Measurements from ENCODE around the gene ZIM2.
"Not testable (repeated sequence)": the region's sequence is repeated elsewhere in the genome, so short reads cannot be mapped to it uniquely, and the experiment has no call there.

The ZIM2 gene

DNA sequence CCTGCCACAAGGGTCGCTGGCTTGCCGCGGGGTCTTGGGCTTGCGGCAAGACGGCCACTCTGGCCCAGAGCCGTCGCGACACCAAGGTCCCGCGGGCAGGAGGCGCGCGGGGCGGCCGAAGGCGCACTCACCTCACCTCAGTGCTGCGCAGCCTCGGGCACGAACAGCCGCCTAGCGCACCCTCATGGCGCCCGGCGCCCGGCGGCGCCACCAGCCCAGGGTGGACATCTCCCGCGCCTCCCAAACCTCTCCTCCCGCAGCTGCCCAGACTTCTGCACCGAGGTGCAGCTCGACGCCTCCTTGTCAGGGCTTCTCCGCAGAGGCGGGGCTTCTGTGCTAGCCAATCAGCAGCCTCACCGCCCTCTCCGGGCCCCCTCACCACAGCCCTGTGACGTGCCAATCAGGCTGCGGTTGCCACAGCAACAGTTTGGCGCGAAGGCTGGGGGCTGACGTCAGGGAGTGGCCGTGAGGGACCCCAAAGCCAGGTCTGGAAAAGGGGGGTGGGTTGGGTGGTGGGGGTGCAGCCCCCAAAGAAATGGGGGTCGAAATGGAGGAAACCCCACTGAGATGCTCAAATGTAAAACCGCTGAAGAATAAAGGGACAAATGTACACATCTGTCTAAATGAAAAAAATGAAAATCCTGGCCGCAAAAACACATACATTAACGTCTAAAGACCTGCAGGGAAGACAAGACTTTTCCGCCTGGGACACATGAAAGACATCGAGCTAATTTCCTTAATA, at the start of gene ZIM2, which contains the start of gene PEG3:
ZIM2 (minus strand) TSS at position 276 of the 742 bp plus-strand sequence. CDS start 16,449 bp downstream, outside the sequence.
PEG3 (minus strand) TSS at position 276 of the 742 bp plus-strand sequence. CDS start 16,071 bp downstream, outside the sequence.
- no peak for DNase-seq (ENCODE audit: low read depth)

DNA sequence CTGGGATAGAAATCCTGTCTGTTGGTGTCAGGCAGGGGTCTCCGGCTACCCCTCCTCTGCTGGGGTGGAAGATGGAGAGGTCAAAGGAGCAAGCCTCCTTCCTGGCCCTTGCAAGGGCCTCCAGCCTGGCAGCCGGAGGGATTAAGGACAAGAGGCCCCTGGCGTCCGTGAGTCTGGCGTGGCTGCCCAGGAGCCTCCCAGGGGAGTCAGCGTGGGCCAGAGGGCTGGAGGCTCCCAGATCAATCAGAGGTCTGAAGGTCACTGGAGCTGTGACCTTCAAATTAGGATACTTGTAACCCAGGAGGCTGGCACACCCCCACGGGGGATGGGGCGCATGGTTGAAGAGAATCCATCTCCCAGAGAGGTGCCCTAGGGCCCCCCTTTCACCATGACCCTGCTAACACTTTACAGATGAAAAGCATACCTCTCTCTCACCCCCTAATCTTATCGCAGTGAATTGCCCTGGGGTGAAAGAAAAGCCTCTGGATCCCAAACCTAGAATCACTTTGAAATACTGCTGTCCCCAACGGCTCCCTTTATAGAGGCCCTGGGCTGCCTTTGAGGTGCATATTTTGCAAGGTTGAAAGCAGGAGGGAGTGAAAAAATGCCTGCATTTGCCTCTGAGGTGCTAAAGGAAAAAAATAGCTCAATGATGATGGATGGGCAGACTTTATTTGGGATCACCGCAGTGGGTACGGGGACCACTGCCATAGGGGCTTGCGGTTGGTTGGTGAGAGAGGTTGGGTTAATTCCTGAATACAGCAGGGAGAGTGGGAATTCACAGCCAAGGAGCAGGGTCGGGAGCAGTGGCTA, 44.9 kb upstream of the ZIM2 start:
- no peak for DNase-seq (ENCODE audit: low read depth)

DNA sequence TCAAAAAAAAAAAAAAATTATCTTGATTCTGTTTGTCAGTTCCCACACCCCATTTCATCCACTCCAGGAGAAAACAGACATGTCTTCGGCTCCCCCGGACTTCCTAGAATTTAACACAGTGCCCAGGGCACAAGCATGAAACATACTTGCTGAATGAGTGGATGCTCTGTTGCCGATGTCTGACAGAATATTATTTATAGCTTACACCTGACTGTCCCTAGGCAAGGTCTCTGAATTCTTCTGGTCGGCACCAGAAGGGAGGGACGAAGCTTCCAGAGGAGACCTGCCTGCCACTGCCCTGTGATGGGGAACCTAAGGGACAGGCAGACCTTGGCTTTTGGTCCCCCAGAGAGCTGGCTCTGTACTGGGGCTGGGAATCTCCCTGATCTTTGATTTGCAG, 43.9 kb upstream of the ZIM2 start:
- no peak for DNase-seq (ENCODE audit: low read depth)

DNA sequence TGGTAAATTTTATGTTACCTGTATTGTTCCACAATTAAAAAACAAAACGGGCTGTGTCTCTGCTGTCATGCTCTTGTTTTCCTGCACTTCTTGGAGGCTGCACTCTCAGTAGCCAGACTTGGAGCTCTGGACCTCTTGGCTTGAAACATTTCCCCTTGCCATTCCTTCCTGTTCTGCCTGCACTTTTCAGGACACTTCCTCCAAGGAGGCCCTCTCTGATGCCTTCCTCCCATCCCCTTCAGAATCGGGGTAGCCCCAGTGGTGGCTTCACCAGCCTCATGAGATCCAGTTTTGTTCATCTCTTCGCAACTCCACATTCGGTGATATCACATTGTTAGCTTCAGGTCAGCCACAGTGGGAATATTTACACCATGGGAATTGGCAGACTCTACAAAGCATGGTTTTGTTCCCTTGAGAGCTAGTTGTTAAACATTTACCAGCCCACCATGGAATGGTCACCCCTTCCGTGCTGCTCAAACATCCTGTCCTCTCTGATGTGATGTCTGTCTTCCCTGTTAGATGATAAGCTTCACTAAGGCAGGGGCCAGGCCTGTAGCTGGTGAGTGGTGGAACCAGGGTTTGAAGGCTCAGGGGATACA, 40.2 kb upstream of the ZIM2 start:
- DNase-seq (ENCODE audit: low read depth) = no peak

DNA sequence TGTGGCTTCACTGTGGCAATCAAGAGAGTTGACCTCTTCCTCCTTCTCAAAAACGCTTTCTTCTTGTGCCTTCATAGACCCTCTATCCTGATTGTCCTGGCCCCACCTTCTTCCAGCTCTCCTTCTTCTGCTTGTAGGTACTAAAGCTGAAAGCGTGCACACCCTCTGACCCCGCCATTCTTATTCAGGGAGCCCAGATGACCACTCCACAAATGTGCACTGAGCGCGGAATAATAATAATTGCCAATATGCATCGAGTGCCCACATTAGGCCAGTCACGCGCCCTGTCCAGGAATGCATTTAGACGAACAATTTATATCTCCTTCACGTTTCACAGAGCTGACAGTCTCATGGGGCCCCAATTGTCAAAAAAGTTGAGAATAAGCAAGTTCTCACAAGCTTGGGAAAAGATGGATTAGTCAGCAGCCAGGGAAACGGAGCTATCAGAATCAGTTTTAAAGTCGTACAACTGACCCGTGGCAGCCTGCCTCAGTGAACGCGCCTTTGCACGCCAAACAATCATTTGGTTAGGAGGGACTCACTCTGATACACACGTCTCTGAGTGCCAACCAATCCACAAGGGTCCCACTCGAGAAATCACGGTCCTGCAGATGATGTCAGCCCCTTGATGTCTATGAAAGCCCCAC, 36.7 kb upstream of the ZIM2 start:
- DNase-seq (ENCODE audit: low read depth) = no peak

DNA sequence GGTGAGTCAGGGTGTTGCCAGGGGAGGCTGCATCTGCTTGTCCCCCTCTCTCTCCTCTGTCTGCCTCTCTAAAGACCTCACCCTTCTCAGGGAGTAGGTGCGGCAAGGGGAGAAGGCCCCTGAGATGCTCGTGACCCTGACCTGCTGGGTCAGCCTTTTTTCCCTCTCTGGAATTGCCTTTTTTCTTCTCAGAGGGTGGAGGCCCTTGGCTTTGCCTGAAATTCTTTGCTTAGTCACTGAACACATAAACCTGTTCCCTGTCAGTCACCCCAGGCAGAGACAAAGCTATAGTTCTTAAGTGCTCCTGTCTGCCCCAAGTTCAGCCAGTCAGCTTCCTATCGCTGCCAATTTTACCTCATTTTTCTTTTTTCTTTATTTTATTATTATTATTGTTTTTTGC, 35.2 kb upstream of the ZIM2 start:
- DNase-seq (ENCODE audit: low read depth) = no peak

DNA sequence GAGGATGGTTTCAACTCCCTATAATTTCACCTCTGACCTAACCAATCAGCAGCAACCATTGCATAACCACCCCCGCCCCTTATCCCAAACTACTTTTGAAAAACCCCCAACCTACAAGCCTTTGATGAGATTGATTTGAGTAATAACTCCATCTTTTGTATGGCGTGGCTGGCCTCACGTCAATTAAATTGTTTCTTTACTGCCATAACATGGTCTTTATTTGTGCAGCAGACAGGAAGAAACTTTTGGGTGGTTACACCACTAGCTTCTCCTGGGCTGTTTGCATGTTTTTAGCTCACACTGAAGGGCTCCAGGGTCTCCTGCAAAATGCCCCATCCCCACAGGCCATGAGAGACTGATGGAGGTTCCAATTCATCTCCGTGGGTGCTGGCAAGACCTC, 34.0 kb upstream of the ZIM2 start:
- DNase-seq (ENCODE audit: low read depth) = no peak

DNA sequence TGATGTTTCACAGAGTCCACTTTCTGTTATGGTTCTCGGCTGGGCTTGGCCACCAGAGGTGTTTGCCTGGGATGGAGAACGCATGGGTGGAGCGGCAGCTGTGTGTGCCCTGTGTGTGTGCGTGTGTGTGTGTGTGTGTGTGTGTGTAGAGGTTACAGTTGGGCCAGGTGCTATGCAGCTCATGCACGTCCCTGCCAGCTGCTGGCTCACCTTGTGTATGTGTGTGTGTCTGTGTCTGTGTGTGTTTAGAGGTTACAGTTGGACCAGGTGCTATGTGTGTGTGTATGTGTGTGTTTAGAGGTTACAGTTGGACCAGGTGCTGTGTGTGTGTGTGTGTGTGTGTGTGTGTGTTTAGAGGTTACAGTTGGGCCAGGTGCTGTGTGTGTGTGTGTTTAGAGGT, 33.0 kb upstream of the ZIM2 start:
- DNase-seq (ENCODE audit: low read depth) = no peak

- DNase-seq (ENCODE audit: low read depth) = no peak
Observed at GRCh38 chr19:56869886-56870285, 29.4 kb upstream of the ZIM2 start.

GRCh38 chr19:56868446-56868845, 27.9 kb upstream of the ZIM2 start:
- no peak for DNase-seq (ENCODE audit: low read depth)

DNA sequence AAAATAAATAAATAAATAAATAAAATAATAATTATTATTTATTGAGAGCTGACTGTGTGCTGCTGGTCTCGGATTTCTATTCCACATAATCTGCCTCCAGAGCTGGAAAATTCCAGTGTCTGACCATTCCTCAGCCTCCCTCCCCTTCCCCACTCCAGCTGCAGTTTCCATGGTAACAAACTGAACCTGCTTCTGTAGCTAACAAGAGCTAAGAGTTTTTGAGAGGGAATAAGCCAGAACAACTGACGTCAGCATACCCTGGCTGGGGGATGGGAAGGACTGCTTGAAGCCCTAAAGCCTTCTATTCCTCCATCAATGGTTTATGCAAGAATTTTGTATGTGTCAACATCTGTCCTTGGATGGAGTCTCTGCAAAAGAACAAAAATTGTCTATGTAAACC, 26.0 kb upstream of the ZIM2 start:
- no peak for DNase-seq (ENCODE audit: low read depth)

DNA sequence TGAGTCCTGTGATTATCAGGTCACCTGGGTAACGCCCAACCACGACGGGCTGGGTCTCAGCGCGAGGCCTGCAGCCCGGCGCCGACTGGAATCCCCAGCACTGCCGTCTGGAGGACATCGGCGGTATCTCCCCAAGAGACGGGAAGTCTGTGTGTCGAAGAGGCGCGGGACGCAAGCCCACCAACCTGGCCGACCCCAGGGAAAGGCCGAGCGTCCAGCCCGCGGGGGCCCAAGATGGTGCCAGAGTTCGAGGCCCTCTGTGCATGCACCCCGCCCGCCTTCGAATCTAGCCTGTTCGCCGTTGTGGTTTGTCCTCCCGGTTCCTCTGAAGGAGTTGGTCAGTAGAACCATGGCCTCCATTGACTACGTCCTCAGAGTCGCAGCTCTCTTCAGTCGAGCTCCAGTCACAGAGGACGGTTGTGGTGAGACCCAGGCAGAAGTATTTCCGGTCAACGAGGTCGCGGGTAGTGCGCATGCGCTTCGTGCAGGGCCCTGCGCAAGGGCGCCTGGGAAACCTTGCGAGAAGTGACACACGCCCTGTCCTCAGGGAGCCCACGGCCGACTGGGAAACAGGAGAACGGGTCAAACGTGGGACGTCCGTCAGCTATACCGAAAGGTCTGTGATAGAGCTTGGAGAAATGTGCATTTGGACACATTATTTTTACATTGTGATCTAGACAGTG, 24.1 kb upstream of the ZIM2 start:
- DNase-seq (ENCODE audit: low read depth) = no peak

- DNase-seq (ENCODE audit: low read depth) = no peak
Observed at GRCh38 chr19:56862741-56863140, 22.2 kb upstream of the ZIM2 start.

DNA sequence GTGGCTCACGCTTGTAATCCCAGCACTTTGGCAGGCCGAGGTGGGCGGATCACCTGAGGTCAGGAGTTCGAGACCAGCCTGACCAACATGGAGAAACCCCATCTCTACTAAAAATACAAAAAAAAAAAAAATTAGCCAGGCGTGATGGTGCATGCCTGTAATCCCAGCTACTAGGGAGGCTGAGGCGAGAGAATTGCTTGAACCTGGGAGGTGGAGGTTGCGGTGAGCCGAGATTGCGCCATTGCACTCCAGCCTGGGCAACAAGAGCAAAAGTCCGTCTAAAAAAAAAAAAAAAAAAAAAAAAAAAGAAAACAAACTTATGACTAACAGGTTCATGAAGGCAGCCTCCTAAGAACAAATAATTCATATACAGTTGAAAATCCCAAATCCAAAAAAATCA, 19.9 kb upstream of the ZIM2 start:
- DNase-seq (ENCODE audit: low read depth) = not testable (repeated sequence)

DNA sequence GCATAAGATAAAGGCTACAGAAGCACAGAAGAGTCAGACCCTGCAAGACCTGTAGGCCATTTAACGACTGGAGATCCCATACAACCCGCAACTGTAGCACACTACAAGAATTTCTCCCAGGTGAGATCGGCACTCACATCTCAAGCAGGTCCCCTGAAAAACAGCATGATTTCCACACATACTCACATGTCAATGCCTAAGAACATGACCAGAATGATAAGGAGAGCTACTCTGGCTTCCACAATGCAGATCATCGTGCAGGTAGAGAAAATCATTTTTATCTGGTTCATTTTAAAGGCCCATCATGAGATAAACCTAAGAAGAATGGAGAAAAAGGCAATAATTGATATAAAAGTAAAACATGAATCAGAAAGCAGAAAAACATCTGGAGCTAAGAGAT, 17.5 kb upstream of the ZIM2 start:
- no peak for DNase-seq (ENCODE audit: low read depth)

DNA sequence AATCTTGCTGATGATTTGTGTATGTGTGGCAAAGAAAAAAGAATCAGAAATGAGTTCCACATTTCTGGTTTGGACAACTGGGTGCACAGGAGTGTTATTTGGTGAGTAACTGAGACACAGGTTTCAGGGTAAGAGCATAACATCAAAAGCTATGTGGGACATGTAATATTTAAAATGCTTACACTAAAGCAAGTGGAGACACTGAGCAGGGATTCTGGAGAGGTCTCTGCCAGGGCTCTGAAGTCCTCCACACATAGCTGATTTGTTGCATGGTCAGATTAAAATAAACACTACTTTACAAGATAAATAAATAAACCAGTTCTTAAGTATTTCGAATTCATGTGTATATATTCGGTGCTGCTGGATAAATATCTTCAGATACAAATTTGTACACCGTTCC, 16.3 kb upstream of the ZIM2 start:
- DNase-seq (ENCODE audit: low read depth) = no peak

DNA sequence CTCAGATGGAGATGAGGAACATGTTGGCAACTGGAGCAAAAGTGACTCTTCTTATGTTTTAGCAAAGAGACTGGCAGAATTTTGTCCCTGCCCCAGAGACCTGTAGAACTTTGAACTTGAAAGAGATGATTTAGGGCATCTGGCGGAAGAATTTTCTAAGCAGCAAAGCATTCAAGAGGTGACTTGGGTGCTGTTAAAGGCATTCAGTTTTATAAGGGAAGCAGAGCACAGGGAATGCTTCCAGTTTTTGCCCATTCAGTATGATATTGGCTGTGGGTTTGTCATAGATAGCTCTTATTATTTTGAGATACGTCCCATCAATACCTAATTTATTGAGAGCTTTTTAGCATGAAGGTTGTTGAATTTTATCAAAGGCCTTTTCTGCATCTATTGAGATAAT, 11.8 kb upstream of the ZIM2 start:
- not testable (repeated sequence) for DNase-seq (ENCODE audit: low read depth)

- no peak for DNase-seq (ENCODE audit: low read depth)
Observed at GRCh38 chr19:56848166-56848565, 7.6 kb upstream of the ZIM2 start.

GRCh38 chr19:56842412-56842811, 1.9 kb upstream of the ZIM2 start:
- no peak for DNase-seq (ENCODE audit: low read depth)

DNA sequence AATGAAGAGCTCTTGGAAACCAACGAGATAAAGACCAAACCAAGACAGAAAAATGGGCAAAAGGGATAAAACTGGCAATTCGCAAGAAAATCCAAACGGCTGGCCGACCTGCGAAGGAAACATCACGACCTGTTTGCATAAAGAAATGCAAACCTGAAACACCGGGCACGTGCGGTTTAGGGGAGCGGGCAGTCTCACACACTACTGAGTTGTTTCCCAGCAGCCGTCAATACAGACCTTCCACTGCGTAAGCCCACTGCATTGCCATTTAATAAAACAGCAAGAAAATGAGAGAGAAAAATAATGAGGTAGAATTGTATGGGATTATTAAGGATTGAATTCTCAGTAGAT, 642 bp upstream of the ZIM2 start:
- DNase-seq (ENCODE audit: low read depth) = no peak

DNA sequence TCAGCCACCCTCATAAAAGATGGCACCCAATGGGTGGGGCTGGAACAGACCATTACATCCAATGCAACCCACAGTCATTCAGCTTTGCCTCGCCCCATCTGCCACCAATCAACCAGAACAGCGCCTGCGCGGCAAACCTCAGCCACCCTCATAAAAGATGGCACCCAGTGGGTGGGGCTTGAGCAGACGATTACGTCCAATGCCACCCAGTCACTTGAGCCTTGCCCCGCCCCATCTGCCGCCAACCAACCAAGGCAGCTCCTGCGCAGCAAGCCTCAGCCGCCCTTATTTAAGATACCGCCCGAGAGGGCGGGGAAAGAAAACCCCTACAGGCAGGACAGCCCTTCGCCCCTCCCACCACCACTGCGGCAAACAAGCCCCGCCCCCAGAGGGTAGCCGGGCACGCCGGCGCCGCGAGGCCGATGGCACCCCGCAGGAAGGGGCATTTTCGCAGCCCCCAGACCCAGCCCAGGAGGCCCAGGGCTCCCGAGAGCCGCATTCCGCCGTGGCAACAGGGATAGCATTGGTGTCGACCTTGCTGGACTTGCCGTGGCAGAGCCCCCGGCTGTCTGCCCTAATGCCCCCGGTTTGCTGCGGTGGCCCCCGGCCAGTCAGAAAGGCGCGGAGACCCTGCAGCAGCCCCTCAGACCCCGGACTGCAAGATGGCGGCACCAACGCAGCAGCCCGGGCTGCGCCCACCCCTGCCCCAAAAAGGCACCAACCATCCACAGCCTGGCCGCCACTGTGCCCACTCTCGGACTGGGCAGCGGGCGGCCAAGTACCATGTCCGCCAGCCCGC, 675 bp downstream of the ZIM2 start:
- no peak for DNase-seq (ENCODE audit: low read depth)
